WERI-Rb-1 (cell line): ENCODE measurements around the gene UGCG.
"Not testable (repeated sequence)": the region's sequence is repeated elsewhere in the genome, so short reads cannot be mapped to it uniquely, and the experiment has no call there.

Source experiments
- DNase-seq: peaks from one replicate; pipeline ENCODE4 v3.0.0-alpha.2; 2020
- H3K27ac ChIP-seq: fragments of 250-450 bp; sonication (Bioruptor Pico); 2 replicates; pipeline ENCODE4 v1.5.1; 2020; ENCODE audit warnings: mild to moderate bottlenecking, moderate library complexity
- H3K27me3 ChIP-seq: fragments of 250-450 bp; sonication (Bioruptor Pico); 2 replicates; pipeline ENCODE4 v1.5.1; 2021; ENCODE audit warnings: mild to moderate bottlenecking, low read depth, moderate library complexity; ENCODE audit not compliant: insufficient read depth, severe bottlenecking
- H3K36me3 ChIP-seq: fragments of 250-450 bp; sonication (Bioruptor Pico); 2 replicates; pipeline ENCODE4 v1.5.1; 2020; ENCODE audit warnings: mild to moderate bottlenecking, moderate library complexity
- H3K4me3 ChIP-seq: 2 replicates; pipeline ENCODE4 v1.5.1; 2011; ENCODE audit warnings: low read depth, mild to moderate bottlenecking, control low read depth, low read length
- H3K9me3 ChIP-seq: fragments of 250-450 bp; sonication (Bioruptor Pico); 2 replicates; pipeline ENCODE4 v1.5.1; 2021; ENCODE audit warnings: mild to moderate bottlenecking, moderate library complexity; ENCODE audit not compliant: severe bottlenecking
- TF ChIP-seq, protein P1 (sequence below): IDR thresholded peaks from 2 replicates; pipeline ENCODE4 v1.5.1; 2011; ENCODE audit warnings: low read depth, mild to moderate bottlenecking, control low read depth, inconsistent platforms, low read length

UGCG gene

DNA sequence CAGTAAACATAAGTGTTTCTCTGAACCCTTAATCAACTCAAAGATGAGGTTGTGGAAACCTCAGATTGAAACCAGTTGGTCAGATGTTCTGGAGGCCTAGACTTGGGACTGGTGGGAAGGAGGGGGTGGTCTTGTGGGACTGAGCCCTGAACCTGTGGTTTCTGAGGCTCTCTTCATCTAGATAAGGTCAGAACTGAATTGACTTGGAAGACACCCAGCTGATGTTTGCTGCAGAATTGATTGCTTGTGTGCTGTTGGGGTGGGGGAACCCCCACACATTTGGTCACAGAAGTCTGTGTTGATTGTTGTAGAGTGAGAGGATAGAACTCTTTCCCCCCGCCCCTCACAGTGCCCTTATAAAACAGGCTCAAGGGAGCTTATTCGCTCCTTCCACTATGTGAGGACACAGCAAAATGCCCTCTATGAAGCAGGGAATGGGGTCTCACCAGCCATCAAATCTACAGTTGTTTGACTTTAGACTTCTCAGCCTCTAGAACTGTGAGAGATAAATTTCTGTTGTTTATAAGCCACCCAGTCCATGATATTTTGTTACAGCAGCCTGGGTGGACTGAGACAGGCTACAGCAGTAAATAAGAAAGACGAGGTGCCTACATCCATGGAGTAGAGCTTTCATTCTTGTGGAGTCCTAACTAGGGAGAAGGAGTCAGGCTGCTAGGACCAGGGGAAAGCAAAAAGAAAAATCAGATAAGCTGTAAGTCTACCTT is 25.7 kb upstream of the UGCG start:
- Histone ChIP-seq H3K36me3 (no peaks in the 10 kb centered on the region), H3K9me3 (no peaks in the 10 kb centered on the region)
- DNase-seq, result no peak

DNA sequence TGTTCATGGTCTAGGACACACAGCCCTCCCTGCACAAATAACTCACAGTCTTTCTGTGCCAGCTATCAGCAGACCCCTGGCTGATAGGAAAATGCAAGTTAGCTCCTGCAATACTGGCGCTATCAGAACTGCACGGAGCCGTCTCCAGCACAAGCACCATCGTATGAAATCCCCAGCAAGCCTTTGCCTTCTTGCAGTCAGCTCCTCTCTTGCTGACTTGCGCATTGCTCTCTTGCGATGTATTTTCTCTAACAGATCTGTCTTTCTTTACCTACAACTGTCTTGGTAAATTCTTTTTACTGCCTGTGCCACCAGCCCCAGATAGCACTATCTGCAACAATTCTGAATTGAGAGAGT is 25.1 kb upstream of the UGCG start:
- no peak overlapping the region for H3K27ac ChIP-seq
- H3K9me3 ChIP-seq, result no peaks in the 10 kb centered on the region
- no peaks in the 10 kb centered on the region for H3K36me3 ChIP-seq
- H3K4me3 ChIP-seq, result no peak overlapping the region
- H3K27me3 ChIP-seq, result no peaks in the 10 kb centered on the region
- no peak for DNase-seq
- TF ChIP-seq, protein P1, sequence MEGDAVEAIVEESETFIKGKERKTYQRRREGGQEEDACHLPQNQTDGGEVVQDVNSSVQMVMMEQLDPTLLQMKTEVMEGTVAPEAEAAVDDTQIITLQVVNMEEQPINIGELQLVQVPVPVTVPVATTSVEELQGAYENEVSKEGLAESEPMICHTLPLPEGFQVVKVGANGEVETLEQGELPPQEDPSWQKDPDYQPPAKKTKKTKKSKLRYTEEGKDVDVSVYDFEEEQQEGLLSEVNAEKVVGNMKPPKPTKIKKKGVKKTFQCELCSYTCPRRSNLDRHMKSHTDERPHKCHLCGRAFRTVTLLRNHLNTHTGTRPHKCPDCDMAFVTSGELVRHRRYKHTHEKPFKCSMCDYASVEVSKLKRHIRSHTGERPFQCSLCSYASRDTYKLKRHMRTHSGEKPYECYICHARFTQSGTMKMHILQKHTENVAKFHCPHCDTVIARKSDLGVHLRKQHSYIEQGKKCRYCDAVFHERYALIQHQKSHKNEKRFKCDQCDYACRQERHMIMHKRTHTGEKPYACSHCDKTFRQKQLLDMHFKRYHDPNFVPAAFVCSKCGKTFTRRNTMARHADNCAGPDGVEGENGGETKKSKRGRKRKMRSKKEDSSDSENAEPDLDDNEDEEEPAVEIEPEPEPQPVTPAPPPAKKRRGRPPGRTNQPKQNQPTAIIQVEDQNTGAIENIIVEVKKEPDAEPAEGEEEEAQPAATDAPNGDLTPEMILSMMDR, result no peak

More for the DNA sequence above, 25.7 kb upstream of the UGCG start:
- Histone ChIP-seq H3K27ac (no peak overlapping the region), H3K27me3 (no peaks in the 10 kb centered on the region), H3K4me3 (no peak overlapping the region)
- TF ChIP-seq, protein P1, result no peak

DNA sequence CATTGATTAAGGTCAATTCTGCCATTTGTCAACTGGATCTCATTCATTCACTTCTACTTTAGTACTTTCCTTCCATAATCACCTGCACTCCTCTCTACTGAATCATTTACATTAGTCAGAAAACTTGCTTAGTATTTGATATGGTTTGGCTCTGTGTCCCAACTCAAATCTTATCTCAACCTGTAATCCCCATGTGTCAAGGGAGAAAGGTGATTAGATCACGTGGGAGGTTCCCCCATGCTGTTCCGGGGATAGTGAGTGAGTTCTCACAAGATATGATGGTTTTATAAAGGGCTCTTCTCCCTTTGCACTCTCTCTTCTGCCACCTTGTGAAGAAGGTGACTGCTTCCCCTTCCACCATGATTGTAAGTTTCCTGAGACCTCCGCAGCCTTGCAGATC is 23.7 kb upstream of the UGCG start:
- no peak overlapping the region for H3K27ac ChIP-seq

DNA sequence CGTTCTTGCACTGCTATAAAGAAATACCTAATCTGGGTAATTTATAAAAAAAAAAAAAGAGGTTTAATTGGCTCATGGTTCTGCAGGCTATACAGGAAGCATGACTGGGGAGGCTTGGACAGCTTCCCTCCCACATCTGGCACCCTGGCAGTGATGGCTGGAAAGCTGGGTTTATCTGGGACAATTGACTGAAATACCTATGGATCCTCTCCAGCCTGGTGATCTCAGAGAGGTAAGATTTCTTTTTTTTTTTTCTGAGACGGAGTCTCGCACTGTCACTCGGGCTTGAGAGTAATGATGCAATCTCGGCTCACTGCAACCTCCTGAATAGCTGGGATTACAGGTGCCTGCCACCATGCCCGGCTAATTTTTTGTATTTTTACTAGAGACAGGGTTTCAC is 22.7 kb upstream of the UGCG start:
- TF ChIP-seq, protein P1, result no peak
- no peak for DNase-seq
- Histone ChIP-seq H3K4me3 (no peak overlapping the region), H3K36me3 (no peaks in the 10 kb centered on the region), H3K27ac (no peak overlapping the region), H3K27me3 (no peaks in the 10 kb centered on the region), H3K9me3 (no peaks in the 10 kb centered on the region)

More for the DNA sequence above, 23.7 kb upstream of the UGCG start:
- no peak overlapping the region for H3K4me3 ChIP-seq
- TF ChIP-seq, protein P1, result no peak
- H3K27me3 ChIP-seq, result no peaks in the 10 kb centered on the region
- DNase-seq, result no peak
- H3K36me3 ChIP-seq, result no peaks in the 10 kb centered on the region
- no peaks in the 10 kb centered on the region for H3K9me3 ChIP-seq

DNA sequence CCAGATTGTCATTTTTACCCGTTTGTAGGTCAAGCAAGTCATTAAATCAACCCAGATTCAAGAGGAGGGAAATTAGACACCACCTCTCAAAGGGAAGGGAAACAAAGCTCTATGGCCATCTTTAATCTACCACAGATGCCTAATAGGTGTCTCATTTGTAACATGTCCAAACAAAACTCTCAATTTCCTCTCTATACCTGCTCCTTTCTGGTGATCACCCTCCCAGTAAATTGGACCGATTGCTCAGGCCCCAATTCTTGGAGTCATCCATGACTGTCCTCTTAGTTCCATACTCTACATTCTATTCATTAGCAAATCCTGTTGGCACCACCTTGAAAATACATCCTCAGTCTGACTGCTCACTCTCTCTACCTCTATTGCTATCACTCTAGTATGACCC is 22.1 kb upstream of the UGCG start:
- Histone ChIP-seq H3K9me3 (no peaks in the 10 kb centered on the region), H3K27ac (no peak overlapping the region), H3K27me3 (no peaks in the 10 kb centered on the region), H3K36me3 (no peaks in the 10 kb centered on the region), H3K4me3 (no peak overlapping the region)
- DNase-seq, result no peak
- TF ChIP-seq, protein P1, result no peak

DNA sequence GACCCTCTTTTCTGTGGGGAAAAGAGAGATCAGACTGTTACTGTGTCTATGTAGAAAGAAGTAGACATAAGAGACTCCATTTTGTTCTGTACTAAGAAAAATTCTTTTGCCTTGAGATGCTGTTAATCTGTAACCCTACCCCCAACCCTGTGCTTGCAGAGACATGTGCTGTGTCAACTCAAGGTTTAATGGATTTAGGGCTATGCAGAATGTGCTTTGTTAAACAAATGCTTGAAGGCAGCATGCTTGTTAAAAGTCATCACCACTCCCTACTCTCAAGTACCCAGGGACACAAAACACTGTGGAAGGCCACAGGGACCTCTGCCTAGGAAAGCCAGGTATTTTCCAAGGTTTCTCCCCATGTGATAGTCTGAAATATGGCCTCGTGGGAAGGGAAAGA is 21.3 kb upstream of the UGCG start:
- H3K27me3 ChIP-seq, H3K27ac ChIP-seq: not testable (repeated sequence)

DNA sequence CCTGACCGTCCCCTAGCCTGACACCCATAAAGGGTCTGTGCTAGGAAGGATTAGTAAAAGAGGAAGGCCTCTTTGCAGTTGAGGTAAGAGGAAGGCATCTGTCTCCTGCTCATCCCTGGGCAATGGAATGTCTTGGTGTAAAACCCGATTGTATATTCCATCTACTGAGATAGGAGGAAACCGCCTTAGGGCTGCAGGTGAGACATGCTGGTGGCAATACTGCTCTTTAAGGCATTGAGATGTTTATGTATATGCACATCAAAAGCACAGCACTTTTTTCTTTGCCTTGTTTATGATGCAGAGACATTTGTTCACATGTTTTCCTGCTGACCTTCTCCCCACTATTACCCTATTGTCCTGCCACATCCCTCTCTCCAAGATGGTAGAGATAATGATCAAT is 20.9 kb upstream of the UGCG start:
- not testable (repeated sequence) for DNase-seq, H3K27ac ChIP-seq, H3K9me3 ChIP-seq, H3K36me3 ChIP-seq, H3K4me3 ChIP-seq, H3K27me3 ChIP-seq

More for the DNA sequence above, 21.3 kb upstream of the UGCG start:
- H3K36me3 ChIP-seq, H3K9me3 ChIP-seq, H3K4me3 ChIP-seq, DNase-seq: not testable (repeated sequence)
